ENCODE results near the gene HOXD4.

DNA sequence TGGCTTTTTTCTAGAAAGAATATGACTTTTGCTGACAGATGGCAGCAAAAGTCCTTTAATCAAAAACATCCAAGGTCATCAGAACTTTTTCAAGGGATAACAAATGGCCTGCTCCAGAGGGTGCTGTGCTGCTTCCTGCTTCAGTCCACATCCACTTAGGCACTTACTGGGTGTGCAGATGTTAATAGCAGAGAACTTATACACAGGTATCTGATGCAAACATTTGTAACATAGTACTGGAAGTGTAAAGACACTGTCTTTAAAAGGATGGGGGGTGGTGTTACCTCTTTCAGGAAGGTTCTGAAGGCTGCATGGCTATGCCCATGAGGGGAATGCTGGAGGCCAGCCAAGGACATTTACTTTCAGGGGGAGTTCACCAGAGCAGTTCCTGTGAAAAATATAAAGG lies 16.3 kb upstream of the HOXD4 start:
- TF ChIP-seq, protein P1, sequence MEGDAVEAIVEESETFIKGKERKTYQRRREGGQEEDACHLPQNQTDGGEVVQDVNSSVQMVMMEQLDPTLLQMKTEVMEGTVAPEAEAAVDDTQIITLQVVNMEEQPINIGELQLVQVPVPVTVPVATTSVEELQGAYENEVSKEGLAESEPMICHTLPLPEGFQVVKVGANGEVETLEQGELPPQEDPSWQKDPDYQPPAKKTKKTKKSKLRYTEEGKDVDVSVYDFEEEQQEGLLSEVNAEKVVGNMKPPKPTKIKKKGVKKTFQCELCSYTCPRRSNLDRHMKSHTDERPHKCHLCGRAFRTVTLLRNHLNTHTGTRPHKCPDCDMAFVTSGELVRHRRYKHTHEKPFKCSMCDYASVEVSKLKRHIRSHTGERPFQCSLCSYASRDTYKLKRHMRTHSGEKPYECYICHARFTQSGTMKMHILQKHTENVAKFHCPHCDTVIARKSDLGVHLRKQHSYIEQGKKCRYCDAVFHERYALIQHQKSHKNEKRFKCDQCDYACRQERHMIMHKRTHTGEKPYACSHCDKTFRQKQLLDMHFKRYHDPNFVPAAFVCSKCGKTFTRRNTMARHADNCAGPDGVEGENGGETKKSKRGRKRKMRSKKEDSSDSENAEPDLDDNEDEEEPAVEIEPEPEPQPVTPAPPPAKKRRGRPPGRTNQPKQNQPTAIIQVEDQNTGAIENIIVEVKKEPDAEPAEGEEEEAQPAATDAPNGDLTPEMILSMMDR (IDR thresholded peaks at IDR 0.05): no peak
- TF ChIP-seq POLR2A (IDR thresholded peaks at IDR 0.05): no peak

All from Peyer's patch (tissue), 4 donors.